CD4-positive, alpha-beta T cell treated with Interleukin-15 for 1 hour (primary cell): ENCODE data around the gene BRSK1.

Source experiments
- DNase-seq: peaks from one replicate; pipeline ENCODE4 v3.0.0-alpha.2; 2020

Gene BRSK1

GRCh38 chr19:55275851-55276719 is 7.7 kb upstream of the BRSK1 start:
- DNase-seq: no peak

GRCh38 chr19:55276720-55277430 is 6.9 kb upstream of the BRSK1 start:
- DNase-seq: peak; percentile 47

- no peak for DNase-seq
These were observed 6.3 kb upstream of the BRSK1 start for GRCh38 chr19:55277494-55277893.

GRCh38 chr19:55278391-55279135 is 5.2 kb upstream of the BRSK1 start:
- no peak for DNase-seq

- DNase-seq: no peak
These were observed 4.5 kb upstream of the BRSK1 start for GRCh38 chr19:55279340-55279739.

GRCh38 chr19:55279770-55280643 is 3.8 kb upstream of the BRSK1 start, which contains the start of gene HSPBP1:
HSPBP1 (minus strand) TSS chr19:55280110; CDS start chr19:55279608, 502 bp downstream.
- peak; percentile 98 for DNase-seq

- no peak for DNase-seq
These were observed 735 bp downstream of the BRSK1 start for GRCh38 chr19:55284405-55285058.

- DNase-seq: no peak
These were observed 1.6 kb downstream of the BRSK1 start for GRCh38 chr19:55285229-55285890.

GRCh38 chr19:55287361-55288079 is 3.7 kb downstream of the BRSK1 start:
- DNase-seq: no peak

- DNase-seq: no peak
These were observed 5.5 kb downstream of the BRSK1 start for GRCh38 chr19:55289117-55289796.

GRCh38 chr19:55297267-55297666 is 13.5 kb downstream of the BRSK1 start:
- no peak for DNase-seq

GRCh38 chr19:55299991-55300390 is 16.2 kb downstream of the BRSK1 start:
- no peak for DNase-seq

- DNase-seq: no peak
These were observed 17.2 kb downstream of the BRSK1 start for GRCh38 chr19:55300886-55301458.

- DNase-seq: peak; percentile 91
These were observed 17.9 kb downstream of the BRSK1 start for GRCh38 chr19:55301459-55302317.

- DNase-seq: no peak
These were observed 18.5 kb downstream of the BRSK1 start for GRCh38 chr19:55302318-55302703.

GRCh38 chr19:55303477-55303876 is 19.7 kb downstream of the BRSK1 start:
- DNase-seq: no peak

- no peak for DNase-seq
These were observed 20.6 kb downstream of the BRSK1 start for GRCh38 chr19:55304279-55304978.

- no peak for DNase-seq
These were observed 21.2 kb downstream of the BRSK1 start for GRCh38 chr19:55304980-55305379.
